Naive B cell (primary cell): Measurements from ENCODE around the gene DMRT1. TPM values are rescaled to one million over a fixed set of nuclear protein-coding genes. Genes with fewer than 3 reads are reported as not detected.
"Not testable (repeated sequence)": the region's sequence is repeated elsewhere in the genome, so short reads cannot be mapped to it uniquely, and the experiment has no call there.

ENCODE experiments used
- ATAC-seq, 2 donors: fragments of 150-1000 bp; cut with Tn5 transposase; 2 replicates each; pipeline ENCODE4 v1.10.0; 2021; ENCODE audit warnings: low read depth in 2 of 2, mild to moderate bottlenecking in 2 of 2, moderate library complexity in 2 of 2
- DNase-seq: peaks from one replicate; pipeline ENCODE4 v3.0.0; 2022
- H3K27ac Mint-ChIP-seq, 6 donors: one replicate each; pipeline ENCODE4 v1.8.0; 2020 to 2022; ENCODE audit warnings: mild to moderate bottlenecking in 6 of 6, mixed read lengths in 6 of 6, moderate library complexity in 5 of 6, inconsistent platforms in 2 of 6
- H3K27me3 Mint-ChIP-seq, 3 donors: one replicate each; pipeline ENCODE4 v1.8.0; 2021 to 2022; ENCODE audit warnings: mixed read lengths in 3 of 3, mild to moderate bottlenecking in 1 of 3
- H3K36me3 Mint-ChIP-seq, 2 donors: one replicate each; pipeline ENCODE4 v1.8.0; 2020 to 2022; ENCODE audit warnings: mixed read lengths in 2 of 2, inconsistent platforms in 1 of 2, mild to moderate bottlenecking in 1 of 2
- H3K4me1 Mint-ChIP-seq, 3 donors: one replicate each; pipeline ENCODE4 v1.8.0; 2020 to 2022; ENCODE audit warnings: mixed read lengths in 3 of 3, inconsistent platforms in 1 of 3, mild to moderate bottlenecking in 1 of 3, moderate library complexity in 1 of 3
- H3K4me3 Mint-ChIP-seq, 8 donors: one replicate each; pipeline ENCODE4 v1.8.0; 2020 to 2022; ENCODE audit warnings: mild to moderate bottlenecking in 8 of 8, mixed read lengths in 8 of 8, moderate library complexity in 8 of 8, inconsistent platforms in 2 of 8
- H3K9me3 Mint-ChIP-seq, 7 donors: one replicate each; pipeline ENCODE4 v1.8.0; 2020 to 2022; ENCODE audit warnings: mixed read lengths in 7 of 7, mild to moderate bottlenecking in 5 of 7, inconsistent platforms in 2 of 7, moderate library complexity in 1 of 7
- polyA plus RNA-seq, 6 donors: library from polyadenylated mRNA; unstranded; fragments of 300-500 nt; fragmentation: Illumina TruSeq; gene quantifications; one replicate each; pipeline ENCODE4 v1.2.3, GENCODE V29; 2021; ENCODE audit warnings: low read depth in 6 of 6

Gene DMRT1
- polyA plus RNA-seq, 6 donors from 2014 or later = not detected

DNA sequence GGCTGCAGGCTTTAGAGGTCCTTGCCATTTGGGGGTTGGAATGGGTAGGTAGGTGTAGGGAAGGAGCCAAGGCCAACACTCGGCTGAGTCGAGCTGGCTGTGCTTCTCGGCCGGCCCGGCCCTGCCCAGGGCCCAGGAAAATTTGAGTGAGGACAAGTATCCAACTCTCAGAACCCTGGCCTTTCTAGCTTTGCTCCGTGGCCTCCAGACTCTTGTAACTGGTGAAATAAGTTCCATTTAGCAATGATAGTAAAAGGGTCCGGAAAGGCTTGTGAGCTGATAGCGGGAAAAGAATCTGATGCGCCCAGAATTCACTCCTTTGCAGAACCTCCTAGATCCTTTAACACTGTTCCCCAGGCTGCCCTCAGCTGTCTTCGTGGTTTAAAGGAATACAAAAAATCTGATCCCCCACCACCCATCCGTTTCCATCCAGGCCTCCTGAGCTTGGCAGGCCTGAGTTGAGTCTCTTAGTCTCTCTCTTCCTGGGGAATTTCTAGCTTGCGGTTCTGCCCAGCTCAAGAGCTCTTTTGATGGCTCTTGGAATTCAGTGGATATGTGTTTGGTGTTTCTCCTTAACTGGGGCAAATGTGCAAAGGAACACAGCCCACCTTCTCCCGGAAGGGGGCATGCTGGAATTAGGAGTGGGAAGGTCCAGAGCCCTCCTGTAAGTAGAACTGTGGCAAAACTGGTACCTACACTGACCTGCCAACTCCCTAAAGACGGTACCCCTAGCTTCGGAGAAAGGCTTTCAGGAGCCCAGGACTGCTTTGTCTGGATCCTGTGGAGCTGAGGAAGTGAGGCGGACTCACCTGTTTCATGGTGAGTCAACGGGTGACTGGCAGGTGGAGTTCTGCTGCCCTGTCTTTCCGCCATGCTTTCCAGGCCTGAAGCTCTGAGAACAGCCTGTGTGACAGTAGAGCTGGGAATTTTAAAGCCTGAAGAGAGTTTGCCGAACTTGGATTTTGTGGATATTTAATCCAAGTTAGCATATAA lies 136.6 kb downstream of the DMRT1 start:
- DNase-seq (no peak), ATAC-seq (no peak)
- Mint-ChIP-seq H3K4me1 (peaks cover 4 to 31% (median 5%) of the 10 kb centered on the region in 3 donors), H3K36me3 (peaks cover 6 to 10% of the 10 kb centered on the region in 2 donors), H3K9me3 (peaks cover 0 to 25% (median 5%) of the 10 kb centered on the region in 7 donors), H3K27ac (peak overlapping the region in 2 of 6 donors; percentile 49 to 74), H3K4me3 (peak overlapping the region in 3 of 8 donors; percentile 44 to 58 (median 55)), H3K27me3 (peaks cover 76 to 91% (median 88%) of the 10 kb centered on the region in 3 donors)

DNA sequence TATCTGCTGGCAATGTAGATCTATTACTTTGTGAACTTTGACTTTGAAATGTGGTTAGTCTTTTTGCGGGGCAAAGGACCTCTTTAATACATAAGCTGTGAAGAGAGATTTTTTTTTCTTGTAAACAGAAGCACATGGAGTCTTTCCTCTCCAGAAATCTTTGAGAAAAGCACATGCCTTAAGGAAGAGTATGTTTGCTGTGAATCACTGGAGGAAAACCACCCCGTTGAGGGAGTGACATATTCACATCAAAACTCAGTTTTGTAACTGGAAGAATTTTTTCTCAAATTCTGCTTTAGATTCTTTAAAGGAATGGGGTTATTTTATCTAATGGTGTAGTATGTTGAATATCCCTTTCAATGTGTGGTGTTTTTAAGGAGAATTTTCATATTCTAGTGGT lies 138.5 kb downstream of the DMRT1 start:
- Mint-ChIP-seq H3K36me3 (no peaks in the 10 kb centered on the region), H3K9me3 (peaks cover 0 to 11% (median 0%) of the 10 kb centered on the region in 7 donors), H3K27ac (no peak overlapping the region), H3K4me3 (no peak overlapping the region), H3K27me3 (peaks cover 68 to 86% (median 83%) of the 10 kb centered on the region in 3 donors), H3K4me1 (peaks cover 0 to 17% (median 4%) of the 10 kb centered on the region in 3 donors)
- no peak for ATAC-seq
- DNase-seq = no peak

DNA sequence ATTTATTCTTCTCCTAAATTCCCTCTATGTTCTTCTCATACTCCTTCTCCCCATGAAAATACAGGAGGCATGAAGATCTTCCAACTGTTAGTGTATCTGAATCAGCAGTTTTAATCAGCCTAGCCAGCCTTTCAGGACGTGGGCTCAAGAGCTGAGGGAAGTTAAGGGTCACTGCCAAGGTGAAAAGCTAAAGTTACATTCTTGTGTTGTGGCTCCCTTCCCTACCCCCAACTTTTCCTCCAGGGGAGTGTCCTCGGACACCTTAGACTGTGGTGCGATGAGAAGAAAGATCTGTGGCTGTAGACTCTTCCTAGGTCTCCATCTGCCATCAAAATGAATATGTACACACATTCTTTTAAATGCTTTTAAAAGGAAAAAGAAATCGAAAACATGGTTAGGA lies 139.1 kb downstream of the DMRT1 start:
- Mint-ChIP-seq H3K9me3 (peaks cover 0 to 6% (median 0%) of the 10 kb centered on the region in 7 donors), H3K4me3 (no peak overlapping the region), H3K27ac (no peak overlapping the region), H3K27me3 (peaks cover 66 to 82% (median 78%) of the 10 kb centered on the region in 3 donors), H3K4me1 (peaks cover 0 to 13% (median 4%) of the 10 kb centered on the region in 3 donors), H3K36me3 (no peaks in the 10 kb centered on the region)
- no peak for ATAC-seq
- DNase-seq = no peak

DNA sequence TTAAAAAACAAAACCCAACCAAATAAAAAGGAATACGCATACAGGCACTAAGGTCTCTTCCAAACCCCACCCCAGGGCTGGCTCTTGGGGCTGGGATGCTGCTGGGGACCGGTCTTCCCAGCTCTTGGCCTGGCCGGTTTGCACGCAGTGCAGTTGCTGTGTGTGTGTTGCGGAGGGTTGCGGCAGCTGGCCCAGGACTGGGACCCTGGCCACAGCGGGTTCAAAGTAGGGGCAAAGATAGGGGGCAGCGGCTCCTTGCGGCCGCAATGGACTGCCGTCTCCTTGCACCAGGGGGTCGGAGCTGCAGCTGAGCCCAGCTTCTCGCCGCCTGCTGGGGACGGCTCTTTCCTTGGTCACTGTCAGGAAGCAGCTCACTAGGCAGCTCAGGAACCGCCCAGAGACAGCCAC lies 140.0 kb downstream of the DMRT1 start:
- Mint-ChIP-seq H3K4me1 (peaks cover 0 to 8% (median 4%) of the 10 kb centered on the region in 3 donors), H3K27me3 (peaks cover 66 to 81% (median 76%) of the 10 kb centered on the region in 3 donors), H3K4me3 (no peak overlapping the region), H3K36me3 (no peaks in the 10 kb centered on the region), H3K27ac (no peak overlapping the region), H3K9me3 (peaks cover 0 to 6% (median 0%) of the 10 kb centered on the region in 7 donors)
- no peak for DNase-seq
- ATAC-seq = no peak

DNA sequence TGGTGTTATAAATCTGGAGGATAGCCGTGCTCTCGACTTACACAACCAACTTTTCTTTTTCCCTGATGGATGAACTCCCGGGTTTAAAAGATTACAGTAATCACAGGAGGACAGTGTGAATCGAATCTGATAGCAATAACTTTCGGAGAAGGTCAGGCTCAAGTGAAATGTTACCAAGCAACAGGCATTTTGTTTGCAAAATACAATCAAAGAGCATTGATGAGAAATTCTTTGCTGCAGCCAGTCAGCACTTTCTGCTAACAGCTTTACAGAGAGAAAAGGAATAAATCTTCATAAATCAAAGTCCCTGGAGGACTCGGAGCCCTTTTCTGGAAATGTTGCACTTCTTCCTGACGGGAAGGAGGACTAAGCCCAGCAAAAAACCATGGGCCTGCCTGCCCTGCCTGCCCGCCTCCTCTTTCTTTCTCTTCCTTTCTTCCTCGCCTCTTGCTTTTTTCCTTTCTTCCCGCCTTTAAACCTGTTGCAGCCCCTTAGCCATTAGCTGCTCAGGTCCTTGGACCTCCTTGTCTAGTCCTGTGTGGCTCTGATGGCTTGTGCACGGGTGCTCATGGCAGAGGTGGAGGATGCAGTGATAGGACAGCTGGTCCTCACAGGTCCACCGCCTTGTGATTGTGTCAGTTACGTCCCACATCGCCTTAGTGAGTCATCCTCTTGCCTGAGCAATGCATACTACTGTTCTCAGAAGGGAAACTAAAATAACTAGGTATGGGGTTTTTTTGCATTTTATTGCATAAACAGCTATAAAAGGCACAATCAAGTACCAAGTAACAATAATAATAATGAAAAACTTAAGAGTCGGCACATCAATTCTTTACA lies 141.1 kb downstream of the DMRT1 start:
- Mint-ChIP-seq H3K36me3 (no peaks in the 10 kb centered on the region), H3K4me1 (peaks cover 0 to 8% (median 4%) of the 10 kb centered on the region in 3 donors), H3K4me3 (no peak overlapping the region), H3K9me3 (peaks cover 0 to 6% (median 0%) of the 10 kb centered on the region in 7 donors), H3K27me3 (peaks cover 74 to 87% (median 79%) of the 10 kb centered on the region in 3 donors), H3K27ac (no peak overlapping the region)
- DNase-seq = no peak
- ATAC-seq = no peak

DNA sequence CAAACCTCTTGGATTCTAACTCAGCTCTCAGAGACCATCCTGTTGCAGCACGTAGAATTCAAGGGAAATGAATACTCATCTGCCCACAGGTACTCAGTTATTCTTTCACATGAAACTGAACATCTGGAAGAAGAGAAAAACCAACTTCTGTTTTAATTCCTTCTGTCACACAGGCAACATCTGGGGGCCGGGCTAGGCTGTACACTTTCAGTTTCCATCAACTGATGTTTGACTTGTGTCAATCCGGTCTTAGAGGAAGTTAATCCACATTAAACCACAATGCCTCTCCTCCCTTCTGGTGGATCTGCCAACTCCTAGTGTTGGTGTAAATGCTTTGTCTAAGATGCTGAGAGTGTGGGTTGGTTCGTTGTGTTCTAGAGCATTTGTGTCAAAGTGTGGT lies 152.5 kb downstream of the DMRT1 start:
- Mint-ChIP-seq H3K27ac (no peak overlapping the region), H3K4me1 (no peaks in the 10 kb centered on the region), H3K9me3 (peaks cover 0 to 4% (median 0%) of the 10 kb centered on the region in 7 donors), H3K4me3 (no peak overlapping the region), H3K36me3 (no peaks in the 10 kb centered on the region), H3K27me3 (peaks cover 29 to 34% (median 33%) of the 10 kb centered on the region in 3 donors)
- ATAC-seq (peak in 1 of 2 donors; percentile 28), DNase-seq (no peak)

DNA sequence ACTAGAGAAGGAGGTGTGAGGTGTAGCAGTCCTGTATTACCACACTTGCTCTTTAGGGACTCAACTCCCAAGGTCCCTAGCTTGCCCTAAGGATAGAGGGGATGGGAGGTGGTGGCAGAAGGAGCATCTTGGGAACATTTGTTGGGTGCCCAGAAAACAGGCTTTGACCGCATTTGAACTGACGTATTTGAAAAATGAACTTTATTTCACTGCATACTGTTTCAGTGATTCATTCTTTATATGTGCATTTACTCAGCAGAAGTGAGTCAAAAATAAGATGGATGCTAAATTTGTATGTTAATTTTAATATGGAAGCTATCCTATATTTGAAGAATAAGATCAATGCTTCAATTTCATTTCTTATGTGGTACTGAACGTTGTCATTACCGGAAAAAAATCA lies 153.7 kb downstream of the DMRT1 start:
- peaks cover 20 to 23% (median 21%) of the 10 kb centered on the region in 3 donors for H3K27me3 Mint-ChIP-seq
- no peak for DNase-seq
- H3K27ac Mint-ChIP-seq = peak overlapping the region in 1 of 6 donors; percentile 58
- no peaks in the 10 kb centered on the region for H3K36me3 Mint-ChIP-seq
- no peak for ATAC-seq
- no peak overlapping the region for H3K4me3 Mint-ChIP-seq
- peaks cover 0 to 5% (median 0%) of the 10 kb centered on the region in 7 donors for H3K9me3 Mint-ChIP-seq
- peaks cover 0 to 5% (median 4%) of the 10 kb centered on the region in 3 donors for H3K4me1 Mint-ChIP-seq

DNA sequence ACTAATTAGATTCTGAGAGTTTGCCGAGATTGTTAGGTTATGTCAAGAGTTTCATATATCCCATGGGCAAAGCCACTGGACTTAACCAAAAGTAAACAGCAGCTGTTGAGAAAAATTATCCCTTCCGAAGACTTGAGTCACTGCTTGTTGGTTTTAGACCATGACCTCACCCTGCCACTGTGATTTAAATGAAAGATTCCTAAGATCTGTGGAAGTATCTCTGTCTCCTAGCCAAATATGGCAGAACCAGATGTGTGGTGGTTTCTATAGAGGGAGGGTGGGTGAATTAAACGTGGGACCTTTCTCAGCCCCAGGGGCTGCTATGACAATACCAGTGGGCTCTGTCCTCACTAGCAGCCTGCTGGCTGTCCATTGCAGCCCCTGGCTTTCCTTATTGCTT lies 154.3 kb downstream of the DMRT1 start:
- no peak for ATAC-seq
- Mint-ChIP-seq H3K9me3 (peaks cover 0 to 5% (median 0%) of the 10 kb centered on the region in 7 donors), H3K27me3 (peaks cover 15 to 17% (median 17%) of the 10 kb centered on the region in 3 donors), H3K4me1 (peaks cover 0 to 6% (median 4%) of the 10 kb centered on the region in 3 donors), H3K27ac (peak overlapping the region in 2 of 6 donors; percentile 55 to 58), H3K4me3 (no peak overlapping the region), H3K36me3 (no peaks in the 10 kb centered on the region)
- no peak for DNase-seq

DNA sequence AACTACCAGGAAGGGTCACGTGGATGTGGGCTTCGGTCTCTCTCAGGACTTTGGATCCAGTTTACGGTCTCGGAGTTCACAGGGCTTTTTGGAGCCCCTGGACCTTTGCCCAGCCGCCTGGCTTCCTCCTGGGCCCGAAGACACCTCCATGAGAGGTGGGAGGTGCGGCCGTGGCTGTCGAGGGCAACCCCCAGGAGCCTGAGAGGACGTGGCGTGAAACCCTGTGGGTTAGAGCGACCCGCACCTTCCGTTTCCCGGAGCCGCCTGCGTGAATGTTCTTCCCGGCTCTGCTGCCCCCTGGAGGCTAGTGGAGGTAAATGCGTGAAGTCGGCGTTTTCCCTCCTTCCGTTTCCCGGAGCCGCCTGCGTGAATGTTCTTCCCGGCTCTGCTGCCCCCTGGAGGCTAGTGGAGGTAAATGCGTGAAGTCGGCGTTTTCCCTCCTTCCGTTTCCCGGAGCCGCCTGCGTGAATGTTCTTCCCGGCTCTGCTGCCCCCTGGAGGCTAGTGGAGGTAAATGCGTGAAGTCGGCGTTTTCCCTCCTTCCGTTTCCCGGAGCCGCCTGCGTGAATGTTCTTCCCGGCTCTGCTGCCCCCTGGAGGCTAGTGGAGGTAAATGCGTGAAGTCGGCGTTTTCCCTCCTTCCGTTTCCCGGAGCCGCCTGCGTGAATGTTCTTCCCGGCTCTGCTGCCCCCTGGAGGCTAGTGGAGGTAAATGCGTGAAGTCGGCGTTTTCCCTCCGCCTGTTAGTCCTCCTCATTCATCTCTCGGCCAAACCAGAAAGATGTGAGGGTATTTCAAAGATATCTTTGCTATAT lies 157.0 kb downstream of the DMRT1 start:
- not testable (repeated sequence) for H3K36me3 Mint-ChIP-seq, ATAC-seq, H3K4me1 Mint-ChIP-seq, H3K9me3 Mint-ChIP-seq, H3K27me3 Mint-ChIP-seq, H3K4me3 Mint-ChIP-seq, DNase-seq
- H3K27ac Mint-ChIP-seq = peak overlapping the region in 2 of 6 donors; percentile 6 to 7

DNA sequence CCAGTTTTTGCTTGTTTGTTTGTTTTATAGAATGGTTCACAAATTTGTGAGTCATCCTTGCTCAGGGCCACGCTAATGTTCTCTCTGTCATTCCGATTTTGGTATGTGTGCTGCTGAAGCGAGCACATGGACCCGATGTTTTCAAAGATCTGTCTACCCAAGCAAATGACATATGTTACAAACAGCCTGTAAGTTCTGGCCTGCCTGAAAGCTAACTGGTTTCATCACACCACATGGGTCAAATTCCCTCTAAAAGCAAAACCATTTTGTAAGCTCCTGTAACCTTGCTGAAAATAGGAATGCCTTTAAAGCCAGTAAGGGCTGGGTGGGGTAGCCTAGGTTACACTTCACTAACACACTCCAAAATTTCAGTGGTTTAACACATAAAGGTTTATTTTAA lies 160.3 kb downstream of the DMRT1 start:
- H3K36me3 Mint-ChIP-seq = no peaks in the 10 kb centered on the region
- no peak for ATAC-seq

DNA sequence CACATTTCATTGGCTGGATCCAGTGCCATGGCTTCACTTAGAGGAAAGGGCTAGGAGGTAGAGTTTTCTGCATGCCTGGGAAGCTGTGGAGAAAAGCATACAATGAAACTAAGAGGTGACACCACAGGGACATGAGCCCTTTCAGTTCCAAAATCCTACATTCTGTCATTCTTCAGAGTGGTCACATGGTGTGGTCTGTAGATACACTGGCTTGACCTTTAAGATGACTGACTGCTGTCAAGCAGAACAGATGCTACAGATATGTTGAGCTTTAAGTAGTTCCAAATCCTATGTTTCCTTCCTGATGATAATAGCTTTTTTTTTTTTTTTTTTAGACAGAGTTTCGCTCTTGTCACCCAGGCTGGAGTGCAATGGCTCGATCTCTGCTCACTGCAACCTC lies 161.2 kb downstream of the DMRT1 start:
- Mint-ChIP-seq H3K4me1 (peaks cover 4 to 7% (median 6%) of the 10 kb centered on the region in 3 donors), H3K36me3 (no peaks in the 10 kb centered on the region), H3K27me3 (peaks cover 20 to 24% (median 22%) of the 10 kb centered on the region in 3 donors), H3K4me3 (no peak overlapping the region), H3K27ac (no peak overlapping the region), H3K9me3 (peaks cover 0 to 5% (median 0%) of the 10 kb centered on the region in 7 donors)
- ATAC-seq (no peak), DNase-seq (no peak)

More for the DNA sequence above, 160.3 kb downstream of the DMRT1 start:
- peaks cover 4 to 7% (median 6%) of the 10 kb centered on the region in 3 donors for H3K4me1 Mint-ChIP-seq
- no peak overlapping the region for H3K4me3 Mint-ChIP-seq
- peaks cover 0 to 5% (median 0%) of the 10 kb centered on the region in 7 donors for H3K9me3 Mint-ChIP-seq
- DNase-seq = no peak
- no peak overlapping the region for H3K27ac Mint-ChIP-seq
- peaks cover 16 to 17% (median 16%) of the 10 kb centered on the region in 3 donors for H3K27me3 Mint-ChIP-seq

DNA sequence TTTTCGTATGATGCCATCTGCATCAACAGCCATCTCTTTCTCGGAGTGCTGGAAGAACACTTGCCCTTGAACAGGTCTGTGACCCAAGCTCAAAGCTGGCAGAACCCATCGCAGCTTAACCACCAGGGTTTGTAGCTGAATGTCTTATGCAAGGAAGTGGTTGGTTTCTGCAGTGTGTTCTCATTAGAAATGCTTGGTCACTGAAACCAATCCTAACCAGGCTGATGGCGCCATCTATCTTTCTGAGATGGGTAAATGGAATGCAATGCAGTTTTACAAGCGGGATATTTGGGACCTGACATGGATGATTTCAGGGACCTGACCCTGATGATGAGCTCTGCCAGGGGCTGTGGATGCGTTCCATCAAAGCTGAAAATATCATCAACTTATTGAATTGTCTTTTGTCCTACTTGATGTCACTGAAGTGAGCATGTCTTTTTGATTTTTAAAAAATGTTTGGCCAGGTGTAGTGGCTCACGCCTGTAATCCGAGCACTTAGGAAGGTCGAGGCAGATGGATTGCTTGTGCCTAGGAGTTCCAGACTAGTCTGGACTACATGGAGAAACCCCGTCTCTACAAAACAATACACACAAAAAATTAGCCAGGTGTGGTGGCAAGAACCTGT lies 163.7 kb downstream of the DMRT1 start:
- no peaks in the 10 kb centered on the region for H3K36me3 Mint-ChIP-seq
- ATAC-seq (no peak), DNase-seq (no peak)
- peaks cover 1 to 7% (median 6%) of the 10 kb centered on the region in 3 donors for H3K4me1 Mint-ChIP-seq
- peaks cover 27 to 44% (median 38%) of the 10 kb centered on the region in 3 donors for H3K27me3 Mint-ChIP-seq
- no peaks in the 10 kb centered on the region for H3K9me3 Mint-ChIP-seq
- H3K27ac Mint-ChIP-seq = peak overlapping the region in 1 of 6 donors; percentile 60
- peak overlapping the region in 1 of 8 donors; percentile 63 for H3K4me3 Mint-ChIP-seq
